Astrocyte (in vitro differentiated cells and primary cell): ENCODE measurements around the gene FAM180A. TPM values are rescaled to one million over a fixed set of nuclear protein-coding genes. Genes with fewer than 3 reads are reported as not detected.
"Not testable (repeated sequence)": the region's sequence is repeated elsewhere in the genome, so short reads cannot be mapped to it uniquely, and the experiment has no call there.

Experiments used
- DNase-seq: peaks from one replicate; pipeline ENCODE4 v3.0.0-alpha.2; 2010; ENCODE audit warnings: low read depth
- FAIRE-seq: peaks from 2 replicates; lab custom pipeline; 2011; peaks lifted over from hg19 to GRCh38; lab: Jason Lieb, UNC
- H2AFZ ChIP-seq: 2 replicates; pipeline ENCODE4 v1.6.0; 2012; ENCODE audit warnings: low read depth, low read length, inconsistent platforms
- H3K27ac ChIP-seq: 2 replicates; pipeline ENCODE4 v1.5.1; 2011; ENCODE audit warnings: low read depth, low read length, inconsistent platforms
- H3K27me3 ChIP-seq: 2 replicates; pipeline ENCODE4 v1.6.0; 2011; ENCODE audit warnings: low read length, inconsistent platforms; ENCODE audit not compliant: insufficient read depth
- H3K36me3 ChIP-seq: 2 replicates; pipeline ENCODE4 v1.5.1; 2011; ENCODE audit warnings: low read length, inconsistent platforms; ENCODE audit not compliant: insufficient read depth
- H3K4me1 ChIP-seq: 2 replicates; pipeline ENCODE4 v1.5.1; 2011; ENCODE audit warnings: low read length, inconsistent platforms; ENCODE audit not compliant: insufficient read depth
- H3K4me2 ChIP-seq: 2 replicates; pipeline ENCODE4 v1.6.0; 2012; ENCODE audit warnings: low read length, inconsistent platforms
- H3K4me3 ChIP-seq: 2 replicates; pipeline ENCODE4 v1.5.1; 2011; ENCODE audit warnings: low read depth, mild to moderate bottlenecking, low read length, inconsistent platforms; ENCODE audit not compliant: insufficient read depth
- H3K79me2 ChIP-seq: 2 replicates; pipeline ENCODE4 v1.6.0; 2012; ENCODE audit warnings: mild to moderate bottlenecking, low read length, inconsistent platforms; ENCODE audit not compliant: insufficient read depth
- H3K9ac ChIP-seq: 2 replicates; pipeline ENCODE4 v1.6.0; 2012; ENCODE audit warnings: mild to moderate bottlenecking, low read length, inconsistent platforms
- H3K9me3 ChIP-seq: 2 replicates; pipeline ENCODE4 v1.5.1; 2012; ENCODE audit warnings: low read depth, mild to moderate bottlenecking, low read length, inconsistent platforms; ENCODE audit not compliant: insufficient read depth
- H4K20me1 ChIP-seq: 2 replicates; pipeline ENCODE4 v1.6.0; 2012; ENCODE audit warnings: low read length, inconsistent platforms; ENCODE audit not compliant: insufficient read depth
- H3K27ac Mint-ChIP-seq: one replicate; pipeline ENCODE4 v1.8.0; 2021; ENCODE audit warnings: mild to moderate bottlenecking, mixed read lengths; ENCODE audit not compliant: unreplicated experiment
- H3K27me3 Mint-ChIP-seq: one replicate; pipeline ENCODE4 v1.8.0; 2021; ENCODE audit warnings: low read depth, mixed read lengths; ENCODE audit not compliant: unreplicated experiment
- H3K36me3 Mint-ChIP-seq: one replicate; pipeline ENCODE4 v1.8.0; 2021; ENCODE audit warnings: low read depth, mixed read lengths; ENCODE audit not compliant: unreplicated experiment
- H3K4me1 Mint-ChIP-seq: one replicate; pipeline ENCODE4 v1.8.0; 2021; ENCODE audit warnings: low read depth, mixed read lengths; ENCODE audit not compliant: unreplicated experiment
- H3K4me3 Mint-ChIP-seq: one replicate; pipeline ENCODE4 v1.8.0; 2021; ENCODE audit warnings: mild to moderate bottlenecking, moderate library complexity, mixed read lengths; ENCODE audit not compliant: unreplicated experiment
- H3K9me3 Mint-ChIP-seq: one replicate; pipeline ENCODE4 v1.8.0; 2021; ENCODE audit warnings: mild to moderate bottlenecking, mixed read lengths; ENCODE audit not compliant: unreplicated experiment
- CTCF ChIP-seq: IDR thresholded peaks from 2 replicates; pipeline ENCODE4 v1.5.1; 2011; ENCODE audit warnings: low read depth, mild to moderate bottlenecking, inconsistent platforms, low read length, moderate library complexity; ENCODE audit not compliant: insufficient read depth
- EZH2 ChIP-seq: IDR thresholded peaks from 2 replicates; pipeline ENCODE4 v1.6.1; 2012; ENCODE audit warnings: mild to moderate bottlenecking, low read length, inconsistent platforms; ENCODE audit not compliant: insufficient read depth
- total RNA-seq: library from RNA; stranded (reverse); gene quantifications from 2 replicates; pipeline ENCODE4 v1.2.1, GENCODE V29; 2021

The FAM180A gene
- total RNA-seq, 1 donor from 2014 or later: not detected

GRCh38 chr7:135777626-135778398 lies 29.2 kb upstream of the FAM180A start:
- Mint-ChIP-seq H3K9me3 (no peaks in the 10 kb centered on the region), H3K4me1 (peaks cover 13% of the 10 kb centered on the region), H3K36me3 (no peaks in the 10 kb centered on the region), H3K27ac (no peak overlapping the region), H3K4me3 (no peak overlapping the region), H3K27me3 (no peaks in the 10 kb centered on the region)
- H3K4me1 ChIP-seq: peaks cover 7% of the 10 kb centered on the region
- H3K27me3 ChIP-seq: no peaks in the 10 kb centered on the region
- no peak overlapping the region for H3K9ac ChIP-seq
- DNase-seq (no peak), FAIRE-seq (no peak)
- no peaks in the 10 kb centered on the region for H3K36me3 ChIP-seq
- H2AFZ ChIP-seq: no peak overlapping the region
- H3K9me3 ChIP-seq: no peaks in the 10 kb centered on the region
- no peaks in the 10 kb centered on the region for H4K20me1 ChIP-seq
- TF ChIP-seq EZH2 (no peak), CTCF (no peak)
- no peak overlapping the region for H3K4me2 ChIP-seq
- H3K79me2 ChIP-seq: no peaks in the 10 kb centered on the region
- H3K27ac ChIP-seq: no peak overlapping the region
- no peak overlapping the region for H3K4me3 ChIP-seq

- not testable (repeated sequence) for H3K27ac Mint-ChIP-seq, H3K27me3 Mint-ChIP-seq, H3K4me2 ChIP-seq, H3K4me3 Mint-ChIP-seq, DNase-seq, H3K36me3 Mint-ChIP-seq, H4K20me1 ChIP-seq, H3K9me3 ChIP-seq, H3K27me3 ChIP-seq, H3K36me3 ChIP-seq, H3K27ac ChIP-seq, H3K4me3 ChIP-seq, H3K79me2 ChIP-seq, H3K9me3 Mint-ChIP-seq, H2AFZ ChIP-seq, FAIRE-seq, H3K9ac ChIP-seq
- peaks cover 19% of the 10 kb centered on the region for H3K4me1 ChIP-seq
- peaks cover 27% of the 10 kb centered on the region for H3K4me1 Mint-ChIP-seq
These were observed 27.3 kb upstream of the FAM180A start for GRCh38 chr7:135775915-135776314.

- no peak overlapping the region for H3K27ac ChIP-seq
- no peaks in the 10 kb centered on the region for H4K20me1 ChIP-seq
- no peak for FAIRE-seq
- Mint-ChIP-seq H3K36me3 (no peaks in the 10 kb centered on the region), H3K27ac (no peak overlapping the region), H3K4me1 (peaks cover 27% of the 10 kb centered on the region), H3K27me3 (no peaks in the 10 kb centered on the region), H3K4me3 (no peak overlapping the region), H3K9me3 (no peaks in the 10 kb centered on the region)
- H3K4me2 ChIP-seq: no peak overlapping the region
- H3K4me3 ChIP-seq: no peak overlapping the region
- TF ChIP-seq CTCF (no peak), EZH2 (no peak)
- H3K9me3 ChIP-seq: no peaks in the 10 kb centered on the region
- H2AFZ ChIP-seq: no peak overlapping the region
- H3K27me3 ChIP-seq: no peaks in the 10 kb centered on the region
- no peaks in the 10 kb centered on the region for H3K79me2 ChIP-seq
- H3K36me3 ChIP-seq: no peaks in the 10 kb centered on the region
- no peak for DNase-seq
- H3K9ac ChIP-seq: no peak overlapping the region
- H3K4me1 ChIP-seq: peaks cover 19% of the 10 kb centered on the region
These were observed 26.6 kb upstream of the FAM180A start for GRCh38 chr7:135775230-135775629.
